ENCODE data around the gene MOGAT1. TPM values are rescaled to one million over a fixed set of nuclear protein-coding genes. Genes with fewer than 3 reads are reported as not detected.
"Not testable (repeated sequence)": the region's sequence is repeated elsewhere in the genome, so short reads cannot be mapped to it uniquely, and the experiment has no call there.

Gene MOGAT1
- total RNA-seq, 1 donor from 2014 or later, result not detected

GRCh38 chr2:222670191-222671038, 1.0 kb upstream of the MOGAT1 start:
- no peak for DNase-seq (ENCODE audit: low spot score)

DNA sequence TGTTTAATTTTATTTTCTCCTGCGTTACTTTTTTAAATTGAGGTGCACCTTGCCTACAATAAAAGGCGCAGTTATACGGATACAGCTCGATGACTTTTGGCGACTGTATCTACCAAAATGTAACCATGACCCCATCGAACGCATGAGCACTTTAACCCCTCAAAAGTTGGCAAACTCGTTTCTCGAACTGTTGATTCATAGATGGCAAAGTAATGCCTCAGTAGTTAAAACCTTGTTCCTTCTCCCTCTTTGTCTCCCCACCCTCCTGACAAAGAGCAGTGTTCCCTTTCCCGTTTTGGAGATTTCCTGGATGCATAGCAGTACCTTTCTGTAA, 577 bp downstream of the MOGAT1 start:
- no peak for DNase-seq (ENCODE audit: low spot score)

- no peak for DNase-seq (ENCODE audit: low spot score)
Observed at GRCh38 chr2:222673273-222673672, 1.8 kb downstream of the MOGAT1 start.

- DNase-seq (ENCODE audit: low spot score), result no peak
Observed at GRCh38 chr2:222673883-222674282, 2.4 kb downstream of the MOGAT1 start.

- DNase-seq (ENCODE audit: low spot score), result no peak
Observed at GRCh38 chr2:222677981-222678380, 6.5 kb downstream of the MOGAT1 start.

GRCh38 chr2:222683805-222684204, 12.3 kb downstream of the MOGAT1 start:
- DNase-seq (ENCODE audit: low spot score), result no peak

DNA sequence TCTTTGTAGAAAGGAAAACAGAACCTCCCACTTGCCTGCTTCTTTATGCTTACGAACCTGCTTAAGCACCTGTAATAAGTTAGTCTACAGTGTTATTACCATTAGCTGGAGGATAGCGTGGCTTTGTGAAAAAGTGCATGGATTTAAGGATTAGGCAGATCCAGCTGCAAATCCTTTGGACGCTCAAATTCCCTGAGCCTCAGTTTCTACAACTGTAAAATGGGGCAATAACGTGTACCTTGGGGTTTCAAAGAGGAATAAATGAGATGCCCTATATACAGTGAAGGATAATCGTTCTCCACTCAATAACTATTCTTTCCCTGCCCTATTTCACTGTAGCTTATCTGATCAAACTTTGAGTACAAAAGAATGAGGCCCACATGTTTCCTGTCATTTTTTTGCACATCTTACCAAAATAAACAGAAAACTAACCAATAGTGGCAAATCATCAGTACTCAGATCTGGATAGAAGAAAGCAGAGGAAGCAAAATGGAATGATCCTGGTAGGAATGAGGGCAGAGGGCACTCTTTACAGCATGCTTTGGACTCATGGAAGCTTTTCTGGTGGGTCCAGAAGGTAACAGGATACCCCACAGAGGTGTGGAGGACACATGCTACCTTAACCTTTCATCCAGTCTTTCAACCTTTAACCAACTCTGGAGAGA, 14.8 kb downstream of the MOGAT1 start:
- DNase-seq (ENCODE audit: low spot score), result no peak

GRCh38 chr2:222688917-222689316, 17.5 kb downstream of the MOGAT1 start:
- no peak for DNase-seq (ENCODE audit: low spot score)

DNA sequence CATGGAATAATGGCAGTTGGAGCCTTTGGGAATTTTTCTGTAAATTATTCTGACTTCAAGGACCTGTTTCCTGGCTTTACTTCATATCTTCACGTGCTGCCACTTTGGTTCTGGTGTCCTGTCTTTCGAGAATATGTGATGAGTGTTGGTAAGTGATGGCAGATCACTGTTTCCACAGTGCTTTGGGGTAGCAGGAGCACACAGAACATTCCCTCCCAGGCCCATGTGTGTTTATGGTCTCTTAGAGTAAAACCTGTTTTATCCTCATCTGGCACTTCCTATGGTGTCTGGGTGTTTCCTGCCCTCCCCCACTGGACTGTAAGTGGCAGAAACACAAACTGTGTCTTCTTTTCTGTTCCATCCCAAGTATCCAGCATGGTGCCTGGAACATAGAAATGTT, 17.9 kb downstream of the MOGAT1 start:
- DNase-seq (ENCODE audit: low spot score), result no peak

DNA sequence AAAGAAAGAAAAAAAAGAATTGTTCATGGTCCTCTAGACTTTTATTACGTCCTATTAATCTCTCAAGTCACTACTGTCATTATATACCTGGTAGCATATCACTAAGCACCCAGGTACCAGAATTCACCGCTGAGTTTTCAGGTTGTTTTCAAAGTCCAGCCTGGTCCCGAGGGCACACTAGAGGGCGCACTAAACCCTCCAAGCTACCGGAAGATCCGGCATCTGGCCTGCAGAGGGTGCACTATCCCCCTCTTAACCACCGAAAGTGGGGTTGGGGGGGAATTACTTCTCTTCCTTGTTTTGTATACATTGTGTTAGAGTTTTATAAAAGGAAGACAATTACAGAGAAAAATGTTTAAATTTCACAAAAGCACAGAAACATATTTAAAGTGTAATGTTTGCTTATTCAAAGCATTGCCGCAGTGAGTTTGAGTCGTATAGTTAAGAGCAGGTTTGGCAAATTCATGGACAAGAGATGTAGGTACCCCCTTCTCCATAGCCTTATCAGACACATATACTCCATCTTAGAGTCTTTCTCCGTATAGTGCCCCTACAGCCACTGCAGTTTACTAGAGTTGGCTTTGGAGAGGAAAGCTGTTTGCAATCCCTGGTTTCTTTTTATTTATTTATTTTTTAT, 19.2 kb downstream of the MOGAT1 start:
- peak; percentile 75 for DNase-seq (ENCODE audit: low spot score)

GRCh38 chr2:222693413-222693812, 22.0 kb downstream of the MOGAT1 start:
- DNase-seq (ENCODE audit: low spot score), result not testable (repeated sequence)

DNA sequence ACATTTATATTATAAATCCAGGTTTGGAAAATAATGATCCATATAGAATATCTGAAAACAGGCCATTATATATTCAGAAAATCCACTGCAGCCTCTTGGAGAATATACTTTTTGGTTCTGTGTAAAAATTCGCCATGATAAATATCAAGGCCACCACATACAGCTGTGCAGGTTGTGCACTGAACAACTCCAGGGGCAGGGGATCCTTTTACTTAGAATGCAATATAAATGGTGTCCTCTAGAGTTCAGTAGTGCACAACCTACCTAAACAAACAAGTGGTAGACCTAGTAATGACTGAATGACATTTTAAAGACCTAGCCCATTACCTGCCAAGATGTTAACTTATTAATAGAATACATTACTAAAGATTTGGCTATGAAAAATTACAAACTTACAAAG, 22.4 kb downstream of the MOGAT1 start:
- DNase-seq (ENCODE audit: low spot score), result no peak

- no peak for DNase-seq (ENCODE audit: low spot score)
Observed at GRCh38 chr2:222698276-222698675, 26.8 kb downstream of the MOGAT1 start.

DNA sequence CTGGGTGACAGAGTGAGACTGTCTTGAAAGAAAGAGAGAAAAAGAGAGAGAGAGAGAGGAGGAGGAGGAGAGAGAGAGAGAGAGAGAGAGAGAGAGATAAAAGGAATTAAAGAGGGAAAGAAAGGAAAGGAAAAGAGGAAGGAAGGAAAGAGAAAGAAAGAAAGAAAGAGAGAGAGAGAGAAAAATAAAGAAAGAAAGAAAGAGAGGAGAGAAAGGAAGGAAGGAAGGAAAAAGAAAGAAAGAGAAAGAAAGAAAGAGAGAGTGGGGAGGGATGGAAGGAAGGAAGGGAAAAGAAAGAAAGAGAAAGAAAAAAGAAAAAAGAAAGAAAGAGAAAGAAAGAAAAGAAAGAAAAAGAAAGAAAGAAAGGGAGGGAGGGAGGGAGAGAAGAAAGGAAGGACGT, 29.8 kb downstream of the MOGAT1 start:
- DNase-seq (ENCODE audit: low spot score), result no peak

DNA sequence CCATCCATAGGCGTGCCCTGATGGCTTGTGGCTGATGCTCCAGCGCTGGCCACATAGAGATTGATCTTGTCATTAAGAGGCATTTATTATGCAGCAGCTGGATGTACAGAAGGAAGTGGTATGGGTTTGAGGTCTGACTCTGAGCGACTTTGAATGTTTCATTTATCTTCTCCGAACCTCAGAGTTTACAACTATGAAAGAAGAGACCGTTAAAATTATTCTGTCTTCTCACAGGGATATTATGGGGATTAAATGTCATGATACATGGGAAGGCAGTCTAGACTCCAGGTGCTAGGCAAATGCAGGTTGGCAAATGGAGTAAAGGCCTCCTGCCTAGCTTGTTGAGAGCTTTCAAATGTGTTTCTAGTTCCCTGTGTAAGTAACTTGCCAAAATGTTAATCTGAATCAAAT, 30.3 kb downstream of the MOGAT1 start:
- DNase-seq (ENCODE audit: low spot score), result no peak

DNA sequence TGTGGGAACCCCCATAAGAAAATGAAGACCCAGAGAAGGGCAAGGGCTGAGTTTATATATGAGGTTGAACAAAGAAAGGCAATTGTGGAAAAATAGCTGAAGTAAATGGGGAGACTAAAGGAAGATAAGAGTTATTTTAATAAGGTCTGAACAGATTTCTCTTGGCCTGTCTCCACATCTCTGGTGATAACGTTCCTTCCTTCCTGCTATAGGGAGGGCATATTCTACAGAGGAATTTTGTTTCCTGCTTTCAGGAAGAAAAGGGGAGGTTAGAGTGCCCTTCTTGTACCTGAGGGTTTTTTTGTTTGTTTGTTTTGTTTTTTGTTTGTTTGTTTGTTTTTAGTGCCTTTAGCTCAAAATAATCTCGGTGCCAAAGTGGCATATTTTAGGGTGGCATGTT, 31.6 kb downstream of the MOGAT1 start:
- DNase-seq (ENCODE audit: low spot score), result no peak

- no peak for DNase-seq (ENCODE audit: low spot score)
Observed at GRCh38 chr2:222703886-222704285, 32.4 kb downstream of the MOGAT1 start.

DNA sequence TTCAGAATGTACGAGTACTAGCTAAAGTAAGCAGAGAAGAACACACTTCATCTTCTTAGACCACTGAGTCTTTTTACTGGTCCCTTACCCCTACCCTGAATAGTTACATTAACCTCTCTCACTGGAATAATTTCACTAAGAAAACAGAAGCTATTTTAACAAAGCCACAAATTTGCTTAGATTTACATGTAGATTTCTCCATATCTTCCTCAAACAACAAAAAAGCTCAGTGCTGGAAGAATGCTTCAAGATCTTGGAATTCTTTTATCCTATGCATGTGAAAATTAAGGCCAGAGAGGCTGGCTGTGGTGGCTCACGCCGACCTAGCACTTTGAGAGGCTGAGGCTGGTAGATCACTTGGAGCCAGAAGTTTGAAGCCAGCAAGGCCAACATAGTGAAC, 35.2 kb downstream of the MOGAT1 start:
- DNase-seq (ENCODE audit: low spot score), result no peak

GRCh38 chr2:222707102-222707688, 35.7 kb downstream of the MOGAT1 start:
- DNase-seq (ENCODE audit: low spot score), result no peak

GRCh38 chr2:222707689-222708273, 36.3 kb downstream of the MOGAT1 start:
- DNase-seq (ENCODE audit: low spot score), result no peak

GRCh38 chr2:222708274-222708710, 36.8 kb downstream of the MOGAT1 start:
- DNase-seq (ENCODE audit: low spot score), result peak; percentile 87

Measured in ureter (tissue), 1 donor.